ENCODE measurements around the gene CEP55.

Gene CEP55

DNA sequence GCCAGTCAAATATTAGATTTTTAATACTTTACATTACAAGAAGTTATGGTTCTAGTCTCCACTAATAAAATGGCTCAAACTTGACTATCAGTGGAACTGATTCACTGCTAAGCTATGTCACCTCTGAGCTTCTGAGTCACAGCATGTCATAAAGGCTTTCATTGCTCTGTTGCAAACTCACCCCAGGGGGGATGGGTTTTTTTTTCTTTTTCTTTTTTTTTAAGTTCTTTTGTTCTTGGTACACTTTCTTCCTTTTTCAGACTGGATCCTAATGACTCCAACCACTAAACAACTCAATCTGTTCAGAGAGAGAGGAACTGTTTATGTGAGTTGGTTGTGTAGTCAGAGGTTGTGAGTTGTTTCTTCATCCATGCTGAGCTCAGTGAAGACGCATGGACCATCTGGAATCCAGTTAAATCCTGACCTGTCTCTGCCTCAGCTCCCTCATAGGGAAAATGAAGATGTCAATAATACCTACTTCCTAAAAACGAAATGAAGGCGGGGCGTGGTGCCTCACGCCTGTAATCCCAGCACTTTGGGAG is 25.2 kb upstream of the CEP55 start:
- DNase-seq: no peak

DNA sequence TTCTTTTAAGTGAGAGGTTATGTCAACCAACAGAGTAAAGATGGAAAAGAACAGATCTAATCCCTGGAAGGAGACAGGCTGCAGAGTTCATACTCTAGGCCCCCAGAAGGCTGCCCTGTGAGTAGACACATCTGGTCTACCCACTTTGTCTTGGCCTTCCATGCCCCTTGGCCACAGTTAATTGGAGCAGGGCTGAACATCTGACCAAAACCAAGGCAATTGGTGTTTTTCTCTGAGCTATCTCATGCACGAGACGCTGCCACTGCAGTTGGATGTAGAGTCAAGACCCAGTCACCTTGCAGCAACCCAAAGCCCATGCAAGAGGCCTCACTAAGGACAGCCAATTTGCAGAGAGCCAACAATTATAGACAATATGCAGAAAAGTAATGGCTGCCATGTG is 23.3 kb upstream of the CEP55 start:
- no peak for DNase-seq

DNA sequence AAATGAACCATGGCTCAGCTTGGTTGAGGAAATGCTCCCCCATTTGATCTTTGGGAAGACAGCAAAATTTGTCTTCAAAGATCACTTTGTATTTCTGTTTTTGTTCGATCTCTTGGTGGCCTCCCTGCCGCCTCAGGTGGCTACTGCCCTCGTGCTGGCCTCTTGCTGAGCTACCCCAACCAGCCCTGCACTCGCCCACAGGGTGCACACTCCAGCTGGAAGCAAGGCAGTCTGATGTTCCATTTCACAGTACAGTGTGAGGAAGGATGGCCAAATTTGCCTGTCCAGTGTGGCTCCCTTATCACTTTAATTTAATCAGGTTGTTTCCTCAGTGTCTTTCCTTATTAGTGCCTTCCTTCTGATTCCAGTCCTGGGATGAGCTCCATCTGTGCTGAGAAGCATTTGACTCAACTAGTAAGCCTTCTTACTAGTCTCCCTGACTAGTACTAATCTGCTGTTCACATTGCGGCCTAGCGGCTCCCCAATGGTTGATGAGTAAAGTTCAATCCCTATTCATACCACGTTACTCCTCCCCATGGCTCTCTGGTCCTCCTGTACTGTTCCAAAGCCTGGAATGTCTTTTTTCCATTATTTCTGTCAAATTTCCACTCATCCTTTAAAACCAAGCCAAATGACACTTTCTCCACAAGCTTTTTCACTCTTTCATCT is 22.5 kb upstream of the CEP55 start:
- DNase-seq: no peak

DNA sequence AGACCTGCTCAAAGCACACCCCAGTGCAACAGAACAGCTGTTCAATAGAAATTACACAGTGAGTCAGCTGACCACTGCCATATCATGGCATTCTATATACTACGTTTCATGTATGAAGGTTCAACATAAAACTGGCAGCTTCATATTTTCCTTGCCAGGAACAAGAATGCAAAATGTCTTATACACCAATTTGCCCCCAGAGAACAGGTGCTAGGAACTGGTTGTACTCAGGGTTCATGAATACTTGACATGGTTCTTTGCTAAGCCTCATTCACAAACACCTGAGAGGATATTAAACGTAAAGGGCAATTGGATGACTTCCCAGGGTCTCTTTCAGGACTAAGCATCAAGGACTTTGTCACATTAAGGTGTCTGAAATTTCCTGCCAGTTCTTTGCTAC is 21.2 kb upstream of the CEP55 start:
- DNase-seq: no peak

DNA sequence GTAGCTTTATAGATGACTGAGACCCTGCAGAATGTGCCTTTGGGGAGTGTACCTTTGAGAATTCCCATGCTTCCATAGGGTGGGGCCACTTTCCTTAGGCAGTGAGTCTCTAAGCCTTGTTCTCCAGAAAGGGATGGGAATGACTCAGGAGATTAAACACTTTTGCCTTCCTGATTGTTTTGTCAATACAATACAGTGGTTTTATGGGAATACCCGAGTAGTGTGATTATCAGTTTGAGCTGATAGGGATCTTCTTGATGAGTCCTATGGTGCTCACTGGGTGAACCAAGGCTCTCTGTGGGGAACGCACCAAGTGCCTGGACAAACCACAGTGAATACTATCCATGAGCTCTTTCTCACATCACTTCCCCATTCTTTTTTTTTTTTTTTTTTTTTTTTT is 20.5 kb upstream of the CEP55 start:
- DNase-seq: no peak

DNA sequence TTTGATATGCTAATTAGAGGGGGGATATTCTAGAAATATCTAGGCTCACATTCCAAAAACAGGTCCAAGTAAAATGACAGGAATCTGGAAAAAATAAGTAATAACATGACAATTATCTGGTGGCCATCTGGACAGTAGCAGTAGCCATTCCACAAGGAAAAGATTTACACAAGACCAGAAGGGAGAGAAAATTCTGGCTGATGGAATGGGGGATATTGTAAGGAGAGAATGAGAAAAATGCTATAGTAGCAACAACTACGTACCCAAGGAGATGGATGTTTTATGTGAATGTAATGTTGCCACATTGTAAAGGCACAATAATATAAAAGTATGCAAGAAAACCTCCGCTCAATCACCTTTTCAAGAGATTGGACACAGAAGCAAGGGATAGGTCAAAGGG is 19.7 kb upstream of the CEP55 start:
- DNase-seq: no peak

DNA sequence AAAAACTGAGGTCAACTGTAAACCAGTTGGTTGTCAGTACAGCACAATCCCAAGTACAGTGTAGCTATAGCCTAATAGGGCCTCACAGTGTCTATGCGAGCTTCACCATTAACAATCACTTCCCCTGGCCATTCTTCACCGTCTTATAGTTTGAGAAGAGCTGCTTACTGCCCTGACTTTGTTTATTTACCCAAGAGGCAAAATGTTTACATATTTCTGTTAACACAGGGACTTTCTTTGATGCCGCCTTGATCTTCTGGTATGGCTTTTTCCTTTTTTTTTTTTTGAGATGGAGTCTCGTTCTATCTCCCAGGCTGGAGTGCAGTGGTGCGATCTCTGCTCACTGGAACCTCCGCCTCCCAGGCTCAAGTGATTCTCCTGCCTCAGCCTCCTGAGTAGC is 17.5 kb upstream of the CEP55 start:
- DNase-seq: no peak

DNA sequence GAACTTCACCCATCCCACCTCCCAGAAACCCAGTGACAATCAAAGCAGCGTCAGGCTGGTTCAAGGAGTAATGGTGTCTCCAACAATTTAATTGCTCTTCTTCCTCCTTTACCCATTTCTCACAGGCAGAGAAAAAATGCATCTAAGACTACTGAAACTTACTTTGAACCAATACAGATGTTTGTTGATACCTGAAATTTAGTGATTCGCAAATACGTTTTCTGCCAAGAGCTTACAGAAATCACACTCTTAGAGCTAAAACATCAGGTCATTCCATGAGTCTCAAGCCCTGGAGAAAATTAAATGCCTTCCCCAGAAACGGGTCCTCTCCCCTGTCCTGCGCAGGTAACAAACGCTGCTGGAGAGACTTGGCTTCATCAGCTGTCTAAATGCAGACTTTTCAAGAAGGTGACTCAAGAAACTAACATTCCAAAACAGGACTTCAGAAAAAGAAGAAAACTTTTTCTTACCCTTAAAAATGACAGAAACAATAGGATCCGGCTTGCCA is 14.7 kb upstream of the CEP55 start:
- no peak for DNase-seq

DNA sequence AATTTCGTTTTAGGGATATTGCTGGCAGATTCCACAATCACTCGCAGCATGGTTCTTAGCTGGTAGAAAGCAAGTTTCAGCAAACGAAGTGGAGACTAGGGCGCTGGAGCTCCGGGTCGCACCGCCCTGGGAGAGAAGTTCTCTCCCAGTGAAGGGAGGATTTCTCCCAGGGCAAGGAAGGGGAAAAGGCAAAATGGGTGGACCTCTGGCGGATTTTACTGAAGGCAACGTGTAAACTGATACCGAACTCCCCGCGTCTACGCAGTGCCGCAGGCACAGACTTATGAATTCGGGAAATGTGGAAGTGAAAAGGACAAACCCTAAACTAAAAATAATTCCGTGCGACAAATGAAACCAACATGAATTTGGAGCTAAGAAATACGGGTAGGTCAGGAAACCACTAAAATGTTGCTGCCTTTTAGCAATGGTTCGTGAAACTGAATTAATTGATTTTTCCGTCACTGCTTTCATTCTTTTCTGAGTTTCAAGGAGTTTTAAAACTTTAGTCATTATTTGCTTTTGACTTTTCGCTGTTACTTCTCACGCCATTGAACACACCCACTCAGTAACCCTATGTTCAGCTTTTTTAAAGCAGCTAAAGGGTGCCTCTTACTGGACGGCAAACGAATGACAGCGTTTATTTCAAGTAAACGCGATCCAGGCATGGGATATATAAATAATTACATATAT is 14.1 kb upstream of the CEP55 start, which contains the start of gene MYOF:
TSS of gene MYOF (minus strand) at position 190 of the 690 bp plus-strand sequence. CDS start at position 50, 140 bp downstream.
- no peak for DNase-seq

DNA sequence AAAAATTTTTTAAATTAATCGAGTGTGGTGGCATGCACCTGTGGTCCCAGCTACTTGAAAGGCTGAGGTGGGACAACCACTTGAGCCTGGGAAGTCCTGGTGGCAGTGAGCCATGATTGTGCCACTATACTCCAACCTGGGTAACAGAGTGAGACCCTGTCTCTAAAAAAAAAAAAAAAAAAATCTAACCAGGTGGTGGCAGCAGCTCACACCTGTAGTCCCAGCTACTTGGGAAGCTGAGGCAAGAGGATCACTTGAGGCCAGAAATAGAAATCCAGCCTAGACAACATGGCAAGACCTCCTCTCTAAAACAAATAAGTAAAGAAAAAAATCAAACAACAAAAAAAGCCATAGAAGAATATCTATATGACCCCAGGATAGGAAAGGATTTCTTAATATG is 10.7 kb upstream of the CEP55 start:
- no peak for DNase-seq

DNA sequence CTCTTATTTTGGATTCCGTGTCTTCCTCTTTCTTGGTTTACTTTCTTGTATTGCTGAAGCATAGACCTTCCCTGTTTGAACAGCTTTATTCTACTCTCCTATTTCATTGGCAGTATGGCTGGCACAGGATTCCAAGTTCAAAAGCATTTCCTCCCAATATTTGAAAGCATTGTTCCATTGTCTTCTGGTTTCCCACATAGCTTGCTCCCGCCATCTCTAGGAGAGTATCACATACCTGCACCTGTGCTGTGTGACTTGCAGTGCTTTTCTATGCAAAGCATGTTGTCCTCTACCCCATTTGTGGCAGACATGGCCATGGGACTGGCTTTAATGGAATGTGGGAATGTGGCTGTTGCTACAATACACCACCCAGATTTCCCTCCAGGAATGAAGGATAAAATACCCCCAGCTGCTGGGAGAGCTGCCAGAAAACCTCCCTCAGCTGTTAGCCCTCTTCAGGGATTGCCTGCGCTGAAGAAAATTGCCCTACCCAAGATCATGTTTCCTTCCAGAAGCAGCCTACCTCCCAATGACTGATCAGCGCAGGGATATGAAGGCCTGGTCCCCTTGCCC is 7.4 kb upstream of the CEP55 start:
- DNase-seq: no peak

DNA sequence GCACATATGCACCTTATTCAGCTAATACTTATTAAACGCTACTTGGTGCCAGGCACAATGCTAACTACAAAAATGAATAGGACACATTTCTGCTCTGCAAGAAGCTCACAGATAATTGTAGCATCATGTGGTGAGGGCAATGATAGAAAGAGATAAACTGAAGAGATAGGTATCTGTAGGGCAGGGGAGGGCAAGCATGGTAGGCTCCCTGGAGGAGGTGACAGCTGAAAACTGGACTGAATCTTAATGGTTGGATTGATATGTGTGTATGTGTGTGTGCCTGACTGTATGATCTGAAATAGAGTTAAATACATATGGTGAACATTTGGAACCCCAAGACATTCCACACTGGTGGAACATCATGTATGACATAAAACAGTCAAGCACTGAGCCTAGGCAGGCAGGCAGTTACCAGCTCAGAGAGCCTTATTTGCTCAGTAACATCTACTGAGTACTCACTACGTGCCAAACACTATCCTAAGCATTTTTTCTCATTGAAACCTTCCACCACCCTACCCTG is 4.8 kb upstream of the CEP55 start:
- DNase-seq: no peak

DNA sequence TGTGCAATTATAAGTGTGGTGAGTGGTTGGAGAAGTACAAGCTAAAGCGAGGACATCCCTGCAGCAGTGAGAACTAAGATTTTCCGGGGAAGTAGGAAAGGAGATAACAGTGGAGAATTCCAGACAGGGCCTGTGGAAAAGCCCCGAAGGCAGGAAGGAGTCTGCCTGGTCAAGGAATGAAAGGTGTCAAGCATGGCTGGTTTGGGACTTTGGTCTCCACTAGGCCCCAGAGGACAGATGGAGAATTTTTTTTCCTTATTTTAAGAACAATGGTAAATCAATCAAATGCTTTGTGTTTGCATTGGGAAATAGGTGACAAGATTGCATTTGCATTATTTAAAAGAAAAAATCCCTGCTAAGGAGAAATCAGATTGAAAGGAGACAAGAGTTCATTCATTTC is 3.2 kb upstream of the CEP55 start:
- no peak for DNase-seq

DNA sequence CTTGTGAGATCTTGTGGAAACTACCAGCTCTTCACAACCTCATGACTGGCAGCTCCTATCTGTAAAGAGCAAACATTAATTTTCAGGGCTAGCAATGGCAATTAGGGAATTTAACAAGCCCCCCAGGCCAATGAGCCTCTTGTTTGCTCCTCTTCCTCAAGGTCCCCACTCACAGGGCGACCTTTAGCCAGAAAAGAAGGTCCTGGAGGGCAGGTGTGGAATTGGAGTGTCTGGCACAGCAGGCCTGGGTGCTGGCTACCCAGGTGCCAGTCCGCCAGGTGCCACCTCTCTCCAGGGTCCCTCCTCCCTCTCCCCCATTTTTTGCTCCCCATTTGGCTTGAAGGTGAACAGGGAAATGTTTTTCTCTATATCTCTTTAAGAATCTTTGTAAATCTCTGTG is 1.9 kb upstream of the CEP55 start:
- DNase-seq: no peak

DNA sequence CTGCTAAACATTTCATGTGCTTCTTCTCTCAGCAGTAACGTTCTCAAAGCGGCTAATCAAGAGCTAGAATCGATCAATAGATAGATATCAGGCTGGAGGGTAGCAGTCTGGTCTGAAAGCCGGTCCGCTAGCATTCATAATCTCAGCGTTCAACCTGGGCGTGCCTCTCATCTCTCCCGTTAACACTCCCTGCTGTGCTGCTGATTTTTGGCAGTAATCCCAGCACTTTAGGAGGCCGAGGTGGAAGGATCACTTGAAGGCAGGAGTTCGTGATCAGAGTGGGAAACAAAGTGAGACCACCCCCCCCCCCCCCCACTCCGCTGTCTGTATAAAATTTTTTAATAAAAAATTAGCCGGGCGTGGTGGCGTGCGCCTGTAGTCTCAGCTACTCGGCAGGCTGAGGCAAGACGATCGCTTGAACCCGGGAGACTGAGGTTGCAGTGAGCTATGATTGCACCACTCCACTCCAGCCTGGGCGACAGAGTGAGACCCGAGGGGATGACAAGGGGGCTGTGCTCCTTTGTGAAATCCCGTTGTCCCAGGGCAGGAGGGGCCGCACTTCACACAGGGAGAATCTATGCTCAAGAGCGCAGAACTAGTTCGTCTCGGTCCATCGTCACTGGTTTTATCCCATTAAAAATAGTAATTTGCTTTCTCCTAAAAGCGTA is 624 bp upstream of the CEP55 start:
- DNase-seq: no peak

DNA sequence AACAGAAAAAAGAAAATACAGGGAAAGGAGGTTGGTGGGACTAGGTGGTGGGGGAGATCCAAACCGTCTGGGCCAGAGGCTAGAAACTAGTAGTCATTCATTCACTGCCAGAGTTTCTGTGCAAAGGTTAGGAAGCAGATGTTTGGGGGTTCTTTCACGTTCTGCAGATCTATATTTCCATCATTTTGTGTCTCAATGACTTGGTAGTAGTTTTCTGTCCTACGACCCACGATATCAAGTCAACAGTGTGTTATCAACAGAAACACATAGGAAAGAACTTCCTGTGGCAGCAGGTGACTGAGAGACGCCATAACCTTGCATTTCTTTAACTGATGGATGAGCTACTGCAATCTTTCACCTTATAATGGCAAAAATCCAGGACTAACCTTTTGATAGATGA is 1.8 kb downstream of the CEP55 start:
- DNase-seq: no peak

DNA sequence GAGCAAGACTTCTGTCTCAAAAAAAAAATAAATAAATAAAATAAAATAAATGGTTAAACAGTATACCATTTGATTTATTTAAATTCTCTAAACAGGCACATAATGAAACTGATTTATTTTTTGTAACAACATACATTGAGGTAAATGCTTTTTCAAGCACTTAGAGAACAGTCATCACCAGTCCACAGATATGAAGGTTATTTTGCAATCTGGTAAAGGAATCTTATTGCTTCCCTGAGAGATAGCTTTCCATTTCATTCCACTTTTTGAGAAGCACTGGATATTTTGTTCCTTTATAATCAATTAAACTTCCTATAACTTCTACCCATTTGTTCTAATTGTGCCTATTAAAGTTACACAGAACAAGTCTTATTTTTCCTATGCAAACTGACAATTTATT is 5.2 kb downstream of the CEP55 start:
- no peak for DNase-seq

DNA sequence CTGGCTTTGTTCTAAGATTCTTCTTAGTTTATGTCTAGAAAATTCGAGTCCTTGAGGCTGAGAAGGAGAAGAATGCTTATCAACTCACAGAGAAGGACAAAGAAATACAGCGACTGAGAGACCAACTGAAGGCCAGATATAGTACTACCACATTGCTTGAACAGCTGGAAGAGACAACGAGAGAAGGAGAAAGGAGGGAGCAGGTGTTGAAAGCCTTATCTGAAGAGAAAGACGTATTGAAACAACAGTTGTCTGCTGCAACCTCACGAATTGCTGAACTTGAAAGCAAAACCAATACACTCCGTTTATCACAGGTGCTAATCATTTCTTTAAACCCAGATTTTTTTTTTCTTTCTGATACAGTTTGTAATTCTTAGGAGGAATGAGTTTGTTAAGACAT is 6.7 kb downstream of the CEP55 start:
- no peak for DNase-seq

DNA sequence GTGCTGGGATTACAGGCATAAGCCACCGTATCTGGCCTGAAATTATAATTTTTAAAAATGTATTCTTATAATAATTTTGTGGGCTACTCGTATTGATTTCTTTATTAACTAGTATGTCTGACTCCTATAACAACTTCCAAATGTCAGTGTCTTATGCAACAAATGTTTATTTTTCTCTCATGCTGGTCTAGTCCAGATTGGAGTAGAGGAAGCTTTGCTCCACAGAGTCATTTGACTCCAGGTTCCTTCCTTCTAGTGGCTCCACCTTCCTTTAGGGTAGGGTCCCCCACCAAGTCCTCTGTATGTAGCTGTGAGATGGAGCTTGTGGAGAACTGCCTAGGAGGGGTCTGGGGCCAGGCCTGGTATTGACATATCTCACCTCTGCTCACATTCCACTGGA is 8.7 kb downstream of the CEP55 start:
- no peak for DNase-seq

DNA sequence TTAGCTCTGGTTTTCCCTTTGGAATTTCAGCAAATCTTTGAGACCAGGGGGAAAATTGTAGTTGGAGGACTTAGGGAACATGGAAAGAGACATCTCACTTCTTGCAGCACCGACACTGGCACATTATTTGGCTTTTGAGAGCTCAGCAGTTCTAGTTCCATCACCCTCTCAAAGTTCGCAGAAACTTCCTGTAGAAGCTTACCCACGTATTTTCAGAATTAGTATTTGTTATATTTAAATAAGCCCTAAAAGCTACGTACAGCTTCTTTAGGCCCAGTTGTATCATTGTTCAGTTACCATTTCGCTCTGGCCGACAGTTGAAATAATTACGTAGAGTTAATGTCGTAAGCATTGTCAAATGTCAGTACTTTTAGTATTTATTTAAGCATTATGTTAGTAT is 13.4 kb downstream of the CEP55 start:
- DNase-seq: no peak

DNA sequence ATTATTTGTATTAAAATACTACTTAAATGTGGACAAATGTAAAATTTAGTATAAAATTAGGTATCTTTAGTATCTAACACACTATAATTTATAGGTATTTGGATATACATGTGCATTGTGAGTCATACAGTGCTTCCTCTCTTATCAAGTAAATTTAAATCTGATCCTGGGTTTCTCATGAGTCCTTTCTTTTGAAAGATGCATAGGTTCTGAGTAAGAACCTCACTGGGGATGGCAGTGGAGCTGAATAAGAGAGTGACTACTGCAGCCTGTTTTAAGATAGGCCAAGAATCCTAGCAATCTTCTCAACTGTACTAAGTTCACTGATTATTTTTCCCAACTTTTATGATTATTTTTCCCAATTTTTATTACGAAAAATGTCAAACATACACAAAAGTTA is 16.2 kb downstream of the CEP55 start:
- no peak for DNase-seq

DNA sequence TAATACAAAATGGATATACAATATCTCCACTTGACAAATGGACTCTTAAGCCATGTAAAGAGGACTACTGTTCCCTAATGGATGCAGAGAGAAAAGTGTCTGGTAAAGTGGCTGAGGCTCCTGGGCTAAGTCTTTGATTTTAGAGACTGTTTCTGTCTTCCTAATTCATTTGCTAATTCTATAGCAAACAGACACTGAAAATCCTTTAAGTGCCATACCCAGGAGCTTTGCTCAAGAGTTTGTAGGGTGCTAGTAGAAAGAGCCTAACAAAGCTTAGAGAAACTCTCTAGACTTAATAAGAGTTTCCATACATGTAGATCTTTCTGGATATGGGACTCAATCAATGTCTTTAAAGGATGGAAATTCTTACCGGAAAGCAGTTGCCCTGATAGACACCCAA is 16.7 kb downstream of the CEP55 start:
- DNase-seq: no peak

DNA sequence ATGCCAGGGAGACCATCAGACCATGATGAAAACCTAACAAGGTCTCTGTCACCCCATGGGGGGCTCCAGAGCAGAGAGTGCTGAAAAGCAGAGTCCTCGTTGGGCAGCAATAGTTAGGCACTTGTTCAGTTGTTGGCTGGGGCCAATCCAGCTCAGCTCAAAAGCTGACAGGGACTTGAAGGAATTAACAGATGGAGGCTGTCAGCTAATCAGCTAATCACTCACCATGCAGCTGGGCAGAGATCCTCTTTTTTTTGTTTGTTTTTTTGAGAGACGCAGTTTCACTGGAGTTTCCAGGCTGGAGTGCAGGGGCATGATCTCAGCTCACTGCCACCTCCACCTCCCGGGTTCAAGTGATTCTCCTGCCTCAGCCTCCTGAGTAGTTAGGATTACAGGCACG is 18.1 kb downstream of the CEP55 start:
- DNase-seq: no peak
